ENCODE results near the gene SMTN.
"Not testable (repeated sequence)": the region's sequence is repeated elsewhere in the genome, so short reads cannot be mapped to it uniquely, and the experiment has no call there.

SMTN gene

GRCh38 chr22:31106001-31106571 lies 25.0 kb downstream of the SMTN start:
- DNase-seq = no peak

GRCh38 chr22:31106731-31107177 lies 25.6 kb downstream of the SMTN start:
- DNase-seq = no peak

GRCh38 chr22:31107178-31107893 lies 26.2 kb downstream of the SMTN start, which contains the start of gene SELENOM:
TSS of gene SELENOM (minus strand) at chr22:31107568. CDS start at chr22:31107505, 63 bp downstream.
- peak; percentile 94 to 95 for DNase-seq

- no peak for DNase-seq
These were observed 26.7 kb downstream of the SMTN start for GRCh38 chr22:31107894-31108218.

- DNase-seq = not testable (repeated sequence)
These were observed 31.5 kb downstream of the SMTN start for GRCh38 chr22:31112547-31113091.

GRCh38 chr22:31118046-31118820 lies 37.1 kb downstream of the SMTN start:
- no peak for DNase-seq

- DNase-seq = no peak
These were observed 38.1 kb downstream of the SMTN start for GRCh38 chr22:31119026-31119717.

- DNase-seq = no peak
These were observed 39.1 kb downstream of the SMTN start for GRCh38 chr22:31120230-31120629.

GRCh38 chr22:31120642-31121041 lies 39.5 kb downstream of the SMTN start:
- DNase-seq = no peak

- DNase-seq = no peak
These were observed 40.3 kb downstream of the SMTN start for GRCh38 chr22:31121403-31121802.

GRCh38 chr22:31122196-31122531 lies 41.0 kb downstream of the SMTN start:
- no peak for DNase-seq

- DNase-seq = no peak
These were observed 41.6 kb downstream of the SMTN start, which contains the start of gene INPP5J for GRCh38 chr22:31122532-31123291. TSS of gene INPP5J (plus strand) at chr22:31122966. CDS start at chr22:31123015, 49 bp downstream.

- no peak for DNase-seq
These were observed 42.1 kb downstream of the SMTN start for GRCh38 chr22:31123292-31123602.

- no peak for DNase-seq
These were observed 43.2 kb downstream of the SMTN start for GRCh38 chr22:31124290-31124689.

GRCh38 chr22:31124811-31125465 lies 43.8 kb downstream of the SMTN start:
- no peak for DNase-seq

- DNase-seq = no peak
These were observed 44.5 kb downstream of the SMTN start for GRCh38 chr22:31125521-31126117.

- DNase-seq = no peak
These were observed 45.2 kb downstream of the SMTN start for GRCh38 chr22:31126128-31126868.

GRCh38 chr22:31126869-31127175 lies 45.7 kb downstream of the SMTN start:
- DNase-seq = no peak

- peak in 1 of 2 donors; percentile 6 for DNase-seq
These were observed 46.2 kb downstream of the SMTN start for GRCh38 chr22:31127181-31127772.

GRCh38 chr22:31128156-31128555 lies 47.0 kb downstream of the SMTN start:
- DNase-seq = no peak

All from inflammatory macrophage treated with lipopolysaccharide for 1 hour (primary cell).